HepG2 (cell line): Measurements from ENCODE around the gene MSH3. TPM values are rescaled to one million over a fixed set of nuclear protein-coding genes. Genes with fewer than 3 reads are reported as not detected.

Experiments
- ATAC-seq: fragments of 200-7000 bp; cut with Tn5 transposase; 3 replicates; pipeline ENCODE4 v1.9.1; 2020; ENCODE audit warnings: mild to moderate bottlenecking, moderate library complexity
- BruUV-seq: library from RNA; stranded (reverse); fragments of 400-500 nt; replicated peaks from 2 replicates; lab custom pipeline; 2021; lab: Mats Ljungman, UMichigan
- CTCF ChIA-PET: fragments of 300-600 bp; formaldehyde crosslinking; extraction: SDS; loops from one replicate; lab custom pipeline; 2021; ENCODE audit warnings: low total read pairs, inconsistent platforms, low intra/inter-chr PET ratio; lab: Yijun Ruan, JAX
- POLR2A ChIA-PET: fragments of 350-600 bp; sonication (Branson Sonifier 250); formaldehyde crosslinking; loops from one replicate; lab custom pipeline; 2020; ENCODE audit warnings: antibody characterized with exemption, inconsistent platforms; lab: Yijun Ruan, JAX
- DNase-seq: peaks from one replicate; pipeline ENCODE4 v3.0.0-alpha.2; 2015; ENCODE audit warnings: low spot score
- FAIRE-seq: peaks from 3 replicates; lab custom pipeline; 2011; peaks lifted over from hg19 to GRCh38; lab: Jason Lieb, UNC
- H2AFZ ChIP-seq: one replicate; pipeline ENCODE4 v1.6.1; 2011; ENCODE audit warnings: low read length, inconsistent platforms
- H3K27ac ChIP-seq: fragments of 300-600 bp; 3 replicates; pipeline ENCODE4 v1.8.0; 2011; ENCODE audit warnings: mixed run types, mild to moderate bottlenecking, mixed read lengths, low read length, inconsistent platforms; ENCODE audit not compliant: insufficient read depth; ENCODE audit errors: extremely low read length
- H3K27me3 ChIP-seq, 2 experiments: fragments of 200-600 bp in 1 of 2; 2 replicates in 1 of 2; 3 replicates in 1 of 2; pipeline versions ENCODE4 v1.6.0 to v1.8.0; 2011; ENCODE audit warnings: low read length in 2 of 2, mild to moderate bottlenecking in 2 of 2, moderate library complexity in 2 of 2, inconsistent platforms in 1 of 2; ENCODE audit not compliant: insufficient read depth in 2 of 2, control insufficient read depth in 1 of 2
- H3K36me3 ChIP-seq, 2 experiments: fragments of 200-600 bp in 1 of 2; replicated peaks in 1 of 2; 2 replicates in 1 of 2; 3 replicates in 1 of 2; pipeline versions ENCODE4 v1.5.1 to v1.8.0; 2011; ENCODE audit warnings: low read length in 2 of 2, inconsistent platforms in 1 of 2; ENCODE audit not compliant: insufficient read depth in 2 of 2, control insufficient read depth in 1 of 2
- H3K4me1 ChIP-seq: 2 replicates; pipeline ENCODE4 v1.5.1; 2012; ENCODE audit warnings: low read length, inconsistent platforms; ENCODE audit not compliant: insufficient read depth
- H3K4me2 ChIP-seq: 2 replicates; pipeline ENCODE4 v1.6.0; 2011; ENCODE audit warnings: low read depth, low read length, inconsistent platforms
- H3K4me3 ChIP-seq, 3 experiments: fragments of 200-600 bp in 1 of 3; sonication (generic), shearing (Covaris generic) in 1 of 3; replicated peaks in 1 of 3; 2 replicates each; pipeline ENCODE4 v1.5.1; 2011 to 2016; ENCODE audit warnings: low read length in 3 of 3, inconsistent platforms in 2 of 3, low read depth in 2 of 3, mild to moderate bottlenecking in 2 of 3, control low read depth in 1 of 3, mixed read lengths in 1 of 3; ENCODE audit not compliant: insufficient read depth in 1 of 3
- H3K79me2 ChIP-seq: one replicate; pipeline ENCODE4 v1.6.1; 2011; ENCODE audit warnings: low read length, inconsistent platforms; ENCODE audit not compliant: insufficient read depth
- H3K9ac ChIP-seq: 2 replicates; pipeline ENCODE4 v1.6.0; 2011; ENCODE audit warnings: mild to moderate bottlenecking, low read depth, low read length, inconsistent platforms; ENCODE audit not compliant: insufficient read depth
- H3K9me3 ChIP-seq: 2 replicates; pipeline ENCODE4 v1.5.1; 2012; ENCODE audit warnings: mild to moderate bottlenecking, low read length
- H4K20me1 ChIP-seq: 2 replicates; pipeline ENCODE4 v1.6.0; 2011; ENCODE audit warnings: inconsistent platforms, mild to moderate bottlenecking, low read length, moderate library complexity; ENCODE audit not compliant: insufficient read depth
- ARNT ChIP-seq: fragments of 450-650 bp; IDR thresholded peaks from 2 replicates; pipeline ENCODE4 v1.6.1; 2017
- ATF7-NPFF ChIP-seq: sonication (generic); formaldehyde crosslinking; IDR thresholded peaks from 2 replicates; pipeline ENCODE4 v1.8.1; 2023; ENCODE audit warnings: mild to moderate bottlenecking, low read depth, missing genetic modification reagents, moderate library complexity
- EEA1 ChIP-seq: sonication (generic); formaldehyde crosslinking; IDR thresholded peaks from 2 replicates; pipeline ENCODE4 v1.5.1; 2020; ENCODE audit warnings: mild to moderate bottlenecking, missing genetic modification reagents, borderline replicate concordance
- IKZF1 ChIP-seq: fragments of 450-650 bp; IDR thresholded peaks from 2 replicates; pipeline ENCODE4 v1.7.1; 2016
- PAWR ChIP-seq: sonication (generic); formaldehyde crosslinking; IDR thresholded peaks from 2 replicates; pipeline ENCODE4 v1.4.0; 2020; ENCODE audit warnings: missing genetic modification reagents, mild to moderate bottlenecking, borderline replicate concordance
- TGIF2 ChIP-seq: IDR thresholded peaks from 2 replicates; pipeline ENCODE4 v1.6.1; 2016; ENCODE audit warnings: control low read depth, missing compliant biosample characterization
- ZNF746 ChIP-seq: sonication (generic); formaldehyde crosslinking; IDR thresholded peaks from 2 replicates; pipeline ENCODE4 v1.8.0; 2022; ENCODE audit warnings: mild to moderate bottlenecking, missing genetic modification reagents
- ZNF841 ChIP-seq: sonication (generic); formaldehyde crosslinking; IDR thresholded peaks from 2 replicates; pipeline ENCODE4 v1.8.1; 2023; ENCODE audit warnings: missing genetic modification reagents, borderline replicate concordance
- WGBS: methylation state at CpG from one replicate; pipeline ENCODE4 v1.1.6; 2017; ENCODE audit warnings: low lambda C conversion rate; 5-methylcytosine and 5-hydroxymethylcytosine counted together
- in situ Hi-C: cut with HindIII; loops from 2 replicates; pipeline ENCODE4 v1.10.0; 2017; ENCODE audit warnings: low pct_unique_long_range_greater_than_20kb; ENCODE audit not compliant: extremely low pct_ligation_motif_present
- intact Hi-C: fragments of 100-400 bp; cut with micrococcal nuclease; formaldehyde crosslinking; loops from one replicate; pipeline ENCODE4 v1.10.0; 2022; ENCODE audit not compliant: unreplicated experiment
- polyA plus RNA-seq, 8 experiments: library from polyadenylated mRNA; depleted of rRNA in 3 of 8; stranded (reverse) in 7 of 8; unstranded in 1 of 8; fragments of >200 nt; fragmentation: Illumina TruSeq in 4 of 8; extraction: Trizol in 4 of 8; gene quantifications; 2 replicates each; pipeline versions ENCODE4 v1.2.1 to v1.2.3, GENCODE V29; 2011 to 2016; ENCODE audit warnings: low read depth in 4 of 8, missing spikeins in 1 of 8, mixed read lengths in 1 of 8; ENCODE audit not compliant: insufficient read depth in 1 of 8
- total RNA-seq, 5 experiments: library from RNA; depleted of rRNA; stranded (reverse); fragments of >200 nt; fragmentation: Illumina TruSeq; extraction: Trizol; gene quantifications; 2 replicates each; pipeline ENCODE4 v1.2.3, GENCODE V29; 2016; ENCODE audit warnings: low read depth in 1 of 5
- TF ChIP-seq, protein P1 (sequence below): sonication (generic); formaldehyde crosslinking; IDR thresholded peaks from 2 replicates; pipeline ENCODE4 v1.4.0; 2020; ENCODE audit warnings: mild to moderate bottlenecking, missing genetic modification reagents
- TF ChIP-seq, protein P2 (sequence below): sonication (generic); formaldehyde crosslinking; IDR thresholded peaks from 2 replicates; pipeline ENCODE4 v1.8.0; 2022; ENCODE audit warnings: mild to moderate bottlenecking, missing genetic modification reagents
- TF ChIP-seq, protein P3 (sequence below): sonication (generic); formaldehyde crosslinking; IDR thresholded peaks from 2 replicates; pipeline ENCODE4 v1.5.0; 2020; ENCODE audit warnings: missing genetic modification reagents
- TF ChIP-seq, protein P4 (sequence below): sonication (generic); formaldehyde crosslinking; IDR thresholded peaks from 2 replicates; pipeline ENCODE4 v1.4.0; 2020; ENCODE audit warnings: missing genetic modification reagents; ENCODE audit errors: not compliant biosample characterization

Gene MSH3
- total and polyA plus RNA-seq, 2 of the 13 experiments (the other 11 are each of a cell fraction or from before 2014, with no cell fraction given) = 4.0 to 16.4 TPM

DNA sequence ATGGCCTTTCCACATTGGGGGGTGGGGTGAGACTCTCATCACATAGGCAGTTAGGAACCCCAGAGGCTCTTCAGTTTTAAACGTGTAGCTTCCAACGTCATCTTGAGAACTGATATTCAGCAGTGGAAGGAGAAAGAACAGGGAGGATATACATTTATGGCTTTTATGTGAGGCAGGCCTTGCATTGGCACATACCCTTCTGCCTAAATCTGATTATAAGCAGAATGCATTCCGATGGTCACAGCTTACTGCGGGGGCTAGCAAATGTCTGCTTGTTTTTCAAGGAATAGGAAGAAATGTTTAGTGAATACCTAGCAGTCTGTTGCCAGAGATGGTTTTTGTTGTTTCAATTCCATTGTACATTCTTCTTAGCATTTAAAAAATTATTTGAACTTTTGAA lies 99.3 kb downstream of the MSH3 start (continued):
- TF ChIP-seq ZNF841 (no peak), ZNF746 (CRISPR knock-in tag) (no peak), TGIF2 (CRISPR knock-in tag) (no peak)

DNA sequence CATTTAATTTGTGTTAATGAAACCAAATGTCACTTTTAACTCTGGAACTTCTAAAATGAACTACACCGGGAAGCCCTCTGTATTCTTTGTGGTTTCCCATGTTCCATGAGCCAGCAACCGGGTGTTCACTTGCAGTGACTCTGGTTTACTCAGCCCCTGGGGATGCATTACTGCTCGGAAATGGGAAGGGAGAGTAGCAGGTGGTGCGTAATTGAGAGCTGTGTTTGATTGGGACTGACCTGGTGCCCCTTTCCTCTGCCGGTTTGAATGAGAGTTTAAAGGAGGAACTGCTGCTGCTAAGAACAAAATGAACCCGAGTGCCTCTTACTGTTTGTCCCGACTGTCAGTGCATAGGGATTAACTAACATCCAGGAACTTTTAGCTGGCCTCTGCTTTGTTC lies 100.4 kb downstream of the MSH3 start:
- in situ Hi-C loops = no loop called here
- H3K4me1 ChIP-seq = no peaks in the 10 kb centered on the region
- TF ChIP-seq PAWR (CRISPR knock-in tag) = no peak
- TF ChIP-seq IKZF1 = no peak
- no peak for TF ChIP-seq ARNT
- TF ChIP-seq, protein P1, sequence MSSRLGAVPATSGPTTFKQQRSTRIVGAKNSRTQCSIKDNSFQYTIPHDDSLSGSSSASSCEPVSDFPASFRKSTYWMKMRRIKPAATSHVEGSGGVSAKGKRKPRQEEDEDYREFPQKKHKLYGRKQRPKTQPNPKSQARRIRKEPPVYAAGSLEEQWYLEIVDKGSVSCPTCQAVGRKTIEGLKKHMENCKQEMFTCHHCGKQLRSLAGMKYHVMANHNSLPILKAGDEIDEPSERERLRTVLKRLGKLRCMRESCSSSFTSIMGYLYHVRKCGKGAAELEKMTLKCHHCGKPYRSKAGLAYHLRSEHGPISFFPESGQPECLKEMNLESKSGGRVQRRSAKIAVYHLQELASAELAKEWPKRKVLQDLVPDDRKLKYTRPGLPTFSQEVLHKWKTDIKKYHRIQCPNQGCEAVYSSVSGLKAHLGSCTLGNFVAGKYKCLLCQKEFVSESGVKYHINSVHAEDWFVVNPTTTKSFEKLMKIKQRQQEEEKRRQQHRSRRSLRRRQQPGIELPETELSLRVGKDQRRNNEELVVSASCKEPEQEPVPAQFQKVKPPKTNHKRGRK (CRISPR knock-in tag) = no peak
- no peak for TF ChIP-seq EEA1 (CRISPR knock-in tag)
- TF ChIP-seq, protein P2, sequence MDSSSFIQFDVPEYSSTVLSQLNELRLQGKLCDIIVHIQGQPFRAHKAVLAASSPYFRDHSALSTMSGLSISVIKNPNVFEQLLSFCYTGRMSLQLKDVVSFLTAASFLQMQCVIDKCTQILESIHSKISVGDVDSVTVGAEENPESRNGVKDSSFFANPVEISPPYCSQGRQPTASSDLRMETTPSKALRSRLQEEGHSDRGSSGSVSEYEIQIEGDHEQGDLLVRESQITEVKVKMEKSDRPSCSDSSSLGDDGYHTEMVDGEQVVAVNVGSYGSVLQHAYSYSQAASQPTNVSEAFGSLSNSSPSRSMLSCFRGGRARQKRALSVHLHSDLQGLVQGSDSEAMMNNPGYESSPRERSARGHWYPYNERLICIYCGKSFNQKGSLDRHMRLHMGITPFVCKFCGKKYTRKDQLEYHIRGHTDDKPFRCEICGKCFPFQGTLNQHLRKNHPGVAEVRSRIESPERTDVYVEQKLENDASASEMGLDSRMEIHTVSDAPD = no peak
- no peak for TF ChIP-seq ATF7-NPFF
- TF ChIP-seq, protein P3, sequence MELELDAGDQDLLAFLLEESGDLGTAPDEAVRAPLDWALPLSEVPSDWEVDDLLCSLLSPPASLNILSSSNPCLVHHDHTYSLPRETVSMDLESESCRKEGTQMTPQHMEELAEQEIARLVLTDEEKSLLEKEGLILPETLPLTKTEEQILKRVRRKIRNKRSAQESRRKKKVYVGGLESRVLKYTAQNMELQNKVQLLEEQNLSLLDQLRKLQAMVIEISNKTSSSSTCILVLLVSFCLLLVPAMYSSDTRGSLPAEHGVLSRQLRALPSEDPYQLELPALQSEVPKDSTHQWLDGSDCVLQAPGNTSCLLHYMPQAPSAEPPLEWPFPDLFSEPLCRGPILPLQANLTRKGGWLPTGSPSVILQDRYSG (CRISPR knock-in tag) = no peak
- TF ChIP-seq, protein P4, sequence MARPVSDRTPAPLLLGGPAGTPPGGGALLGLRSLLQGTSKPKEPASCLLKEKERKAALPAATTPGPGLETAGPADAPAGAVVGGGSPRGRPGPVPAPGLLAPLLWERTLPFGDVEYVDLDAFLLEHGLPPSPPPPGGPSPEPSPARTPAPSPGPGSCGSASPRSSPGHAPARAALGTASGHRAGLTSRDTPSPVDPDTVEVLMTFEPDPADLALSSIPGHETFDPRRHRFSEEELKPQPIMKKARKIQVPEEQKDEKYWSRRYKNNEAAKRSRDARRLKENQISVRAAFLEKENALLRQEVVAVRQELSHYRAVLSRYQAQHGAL (CRISPR knock-in tag) = no peak
- TF ChIP-seq, all 625 proteins: peak for 0
- ATAC-seq = no peak
- H3K27ac ChIP-seq = no peak overlapping the region
- intact Hi-C loops = no loop called here
- CTCF ChIA-PET = no interaction called here
- no peak overlapping the region for H3K4me2 ChIP-seq
- H3K36me3 ChIP-seq = peaks cover 0 to 5% of the 10 kb centered on the region in 2 experiments; a peak in 1 of 5 replicates
- POLR2A ChIA-PET = no interaction called here
- no peak overlapping the region for H3K9ac ChIP-seq
- WGBS = 93% methylated on average over 7 of the region's 7 CpGs
- H3K27me3 ChIP-seq = no peaks in the 10 kb centered on the region
- no TSS peak for BruUV-seq
- H3K9me3 ChIP-seq = no peaks in the 10 kb centered on the region
- DNase-seq = no peak
- H4K20me1 ChIP-seq = no peaks in the 10 kb centered on the region
- no peaks in the 10 kb centered on the region for H3K79me2 ChIP-seq
- no peak overlapping the region for H2AFZ ChIP-seq
- no peak for FAIRE-seq
- no peak overlapping the region for H3K4me3 ChIP-seq
